Medulla oblongata (tissue), 1 donor: ENCODE measurements around the gene DEK.

ENCODE experiments used
- DNase-seq: peaks from one replicate; pipeline ENCODE4 v3.0.0-alpha.2; 2015; ENCODE audit errors: extremely low spot score

Gene DEK

DNA sequence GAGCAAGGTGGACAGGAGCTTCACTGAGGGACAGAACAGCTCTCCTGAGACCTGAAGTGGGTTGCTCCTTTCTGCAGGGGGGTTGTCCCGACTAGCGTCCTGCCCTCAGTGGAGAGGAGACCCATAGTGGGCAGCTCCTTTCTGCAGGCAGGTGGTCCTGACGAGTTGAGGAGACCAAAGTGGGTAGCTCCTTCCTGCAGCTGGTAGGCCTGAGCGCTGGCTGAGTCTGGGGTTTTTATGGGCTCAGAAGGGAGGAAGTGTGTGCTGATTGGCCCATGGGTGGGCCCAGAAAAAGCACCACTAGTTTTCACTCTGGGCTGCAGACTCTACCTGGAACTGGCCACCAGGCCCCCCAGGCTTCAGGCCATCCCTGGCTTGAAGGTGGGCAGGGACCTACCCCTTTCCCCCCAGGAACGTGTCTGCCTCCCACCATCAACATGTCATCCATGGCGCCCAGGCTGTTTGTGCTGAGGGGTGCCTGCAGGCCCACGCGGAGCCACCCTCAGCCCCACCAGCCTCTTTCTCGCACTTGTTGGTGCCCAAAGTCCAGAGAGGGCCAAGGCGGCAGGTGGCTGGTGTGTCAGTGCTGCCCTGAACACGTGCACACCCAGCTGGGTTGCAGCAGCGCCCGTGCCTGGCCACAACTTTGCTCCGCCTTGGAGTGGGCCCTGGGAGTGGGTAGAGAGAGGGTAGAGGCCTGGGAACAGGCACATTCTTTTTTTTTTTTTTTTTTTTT is 1.6 kb upstream of the DEK start:
- DNase-seq: no peak

- no peak for DNase-seq
Measured at GRCh38 chr6:18264923-18265377, 620 bp upstream of the DEK start.

DNA sequence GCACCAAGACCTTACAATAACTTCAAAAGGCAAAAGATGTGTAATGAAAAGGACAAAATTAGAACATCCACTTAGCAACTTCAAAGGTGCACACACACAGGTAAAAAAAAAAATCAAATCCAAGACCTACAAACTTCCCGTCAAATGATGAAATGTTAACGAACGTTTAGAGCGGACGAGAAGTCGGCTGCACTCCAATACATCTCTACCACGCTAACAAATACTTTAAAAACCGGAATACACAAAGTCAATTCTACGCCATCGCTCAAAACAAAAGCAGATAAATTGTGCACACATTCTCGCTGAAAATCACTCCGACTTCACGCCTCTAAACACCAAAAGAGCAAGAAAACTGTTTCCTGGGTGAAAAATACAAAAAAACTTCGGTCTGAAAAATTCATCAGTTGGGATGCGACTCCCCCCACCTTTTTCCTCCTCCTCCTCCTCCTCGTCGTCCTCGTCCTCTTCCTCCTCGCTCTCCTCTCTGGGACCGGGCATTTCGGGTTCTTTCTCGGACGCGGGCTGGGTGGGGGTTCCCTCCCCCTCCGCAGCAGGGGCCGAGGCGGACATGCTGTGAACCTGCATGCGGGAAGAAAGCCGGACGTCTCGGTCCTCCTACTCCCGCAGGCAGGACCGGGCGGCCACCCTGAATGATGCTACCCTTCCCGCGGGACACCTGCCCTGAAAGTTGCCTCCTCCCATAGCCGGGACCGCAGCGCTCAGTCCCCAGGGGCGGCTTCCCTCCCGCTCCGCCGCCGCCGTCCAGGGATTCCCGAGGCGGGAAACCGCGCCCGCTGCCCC is 712 bp downstream of the DEK start:
- peak; percentile 53 for DNase-seq

DNA sequence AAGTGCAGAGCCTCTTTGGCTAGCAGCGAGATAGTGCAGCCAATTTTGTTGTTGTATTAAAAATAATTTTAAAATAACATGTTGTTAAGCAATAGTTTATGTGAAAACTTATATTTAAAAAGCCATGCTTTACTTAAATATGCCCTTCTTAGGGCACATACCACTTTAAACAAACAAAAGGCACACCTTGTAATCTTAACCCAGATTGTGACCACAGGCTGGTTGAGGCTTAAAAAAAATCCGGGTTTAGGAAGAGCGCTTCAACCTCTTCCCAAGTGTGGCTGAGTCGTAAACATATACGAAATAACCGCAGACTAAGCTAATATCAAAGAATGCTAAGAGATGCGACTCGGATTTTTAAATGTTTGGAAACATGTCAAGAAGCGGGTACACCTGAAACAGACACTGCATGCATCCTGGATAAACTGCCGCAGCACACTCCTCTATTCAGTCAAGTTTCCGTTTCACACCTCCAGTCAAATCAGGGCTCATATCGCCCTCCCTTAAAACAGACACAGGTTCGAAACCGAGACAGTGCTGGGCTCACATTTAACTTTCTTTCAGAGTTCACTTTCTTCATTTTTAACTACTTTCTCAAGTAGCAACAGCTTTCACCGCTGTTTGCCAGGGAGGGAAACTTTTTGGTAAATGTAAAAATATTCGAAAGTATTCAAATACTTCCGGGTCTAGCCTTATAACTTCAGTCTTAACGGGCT is 1.5 kb downstream of the DEK start:
- DNase-seq: peak; percentile 26

- no peak for DNase-seq
Measured at GRCh38 chr6:18261877-18262276, 2.5 kb downstream of the DEK start.

DNA sequence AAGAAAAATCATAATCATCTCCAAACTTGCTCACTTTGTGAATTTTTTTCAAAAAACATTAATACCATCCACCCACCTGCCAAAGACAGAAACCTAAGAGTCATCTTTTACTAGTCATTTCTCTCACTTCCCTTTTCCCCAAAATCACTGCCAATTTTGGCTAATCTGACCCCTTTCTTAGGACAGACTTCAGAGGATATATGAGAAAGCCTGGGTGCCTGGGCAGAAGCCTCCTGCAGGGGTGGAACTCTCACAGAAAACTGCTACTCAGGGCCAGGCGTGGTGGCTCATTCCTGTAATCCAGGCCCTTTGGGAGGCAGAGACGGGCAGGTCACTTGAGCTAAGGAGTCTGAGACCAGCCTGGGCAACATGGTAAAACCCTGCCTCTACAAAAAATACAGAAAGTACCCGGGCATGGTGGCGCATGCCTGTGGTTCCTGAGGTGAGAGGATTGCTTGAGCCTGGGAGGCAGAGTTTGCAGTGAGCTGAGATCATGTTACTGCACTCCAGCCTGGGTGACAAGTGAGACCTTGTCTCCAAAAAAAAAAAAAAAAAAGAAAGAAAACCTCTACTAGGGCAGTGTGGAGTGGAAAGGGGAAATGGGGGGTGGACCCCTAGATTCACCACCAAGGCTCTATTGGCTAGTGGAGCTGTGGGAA is 3.8 kb downstream of the DEK start:
- no peak for DNase-seq

- DNase-seq: no peak
Measured at GRCh38 chr6:18259675-18260447, 4.5 kb downstream of the DEK start.

- DNase-seq: no peak
Measured at GRCh38 chr6:18254793-18255192, 9.5 kb downstream of the DEK start.

DNA sequence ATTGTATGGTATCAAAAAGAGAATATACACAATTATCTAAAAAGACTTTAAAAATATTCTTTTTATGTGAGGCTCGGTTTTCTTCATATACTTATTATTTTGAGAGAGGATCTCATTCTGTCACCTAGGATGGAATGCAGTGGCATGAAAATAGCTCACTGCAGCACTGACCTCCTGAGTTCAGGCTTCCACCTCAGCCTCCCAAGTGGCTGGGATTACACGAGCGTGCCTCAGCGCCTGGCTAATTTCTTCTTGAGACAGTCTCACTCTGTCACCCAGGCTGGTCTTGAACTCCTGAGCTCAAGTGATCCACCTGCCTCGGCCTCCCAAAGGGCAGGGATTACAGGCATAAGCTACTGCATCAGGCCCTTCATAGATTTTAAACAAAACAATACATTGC is 10.7 kb downstream of the DEK start:
- DNase-seq: no peak

GRCh38 chr6:18249271-18249670 is 15.1 kb downstream of the DEK start:
- no peak for DNase-seq

- no peak for DNase-seq
Measured at GRCh38 chr6:18248698-18249097, 15.6 kb downstream of the DEK start.

DNA sequence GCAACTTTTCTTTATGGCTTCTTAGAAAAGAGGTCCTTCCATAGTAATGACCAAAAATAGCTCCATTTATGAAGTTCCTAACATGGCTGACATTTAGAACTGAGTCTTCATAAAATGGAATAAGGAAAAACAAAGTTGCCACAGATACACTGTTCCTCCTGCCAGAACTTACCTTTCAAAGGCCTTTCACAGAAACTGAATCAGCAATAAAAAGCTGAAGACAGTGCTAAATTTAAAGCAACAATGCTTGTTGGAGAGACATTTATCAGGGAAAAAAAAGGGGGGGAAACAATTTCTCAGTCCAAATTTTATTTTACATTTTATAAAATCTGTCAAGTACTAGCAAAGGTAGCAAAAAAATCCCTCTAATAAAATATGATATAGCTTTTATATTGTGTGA is 17.3 kb downstream of the DEK start:
- no peak for DNase-seq

DNA sequence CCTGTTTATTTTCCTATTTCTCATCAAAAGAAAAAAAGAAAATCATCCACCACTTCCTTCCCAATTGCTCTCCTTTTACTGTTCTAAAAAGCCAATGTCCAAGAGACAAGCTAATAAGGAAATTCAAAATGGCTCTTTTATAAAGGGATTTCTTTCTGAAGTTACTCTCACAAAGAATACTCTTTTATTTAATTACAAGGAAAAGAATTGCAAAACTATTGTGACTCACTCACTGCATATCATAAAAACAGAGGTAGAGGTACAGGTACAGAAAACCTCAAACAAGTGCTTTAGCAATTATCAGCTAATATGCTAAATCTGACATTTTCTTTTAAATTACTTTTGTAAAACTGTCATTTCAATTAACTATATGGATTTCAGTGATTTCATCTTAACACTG is 18.1 kb downstream of the DEK start:
- no peak for DNase-seq

DNA sequence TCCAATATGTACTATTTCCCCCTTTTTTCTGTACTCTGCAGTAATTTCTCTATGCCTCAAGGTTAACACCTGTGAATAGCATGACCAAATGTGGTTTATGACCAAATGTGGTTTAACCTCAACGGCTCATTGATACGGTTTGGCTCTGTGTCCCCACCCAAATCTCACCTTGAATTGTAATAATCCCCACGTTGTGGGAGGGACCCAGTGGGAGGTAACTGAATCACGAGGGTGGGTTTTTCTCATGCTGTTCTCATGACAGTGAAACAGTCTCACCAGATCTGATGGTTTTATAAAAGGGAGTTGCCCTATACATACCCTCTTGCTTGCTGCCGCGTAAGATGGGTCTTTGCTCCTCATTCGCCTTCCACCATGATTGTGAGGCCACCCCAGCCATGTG is 18.7 kb downstream of the DEK start:
- DNase-seq: no peak

GRCh38 chr6:18245079-18245478 is 19.3 kb downstream of the DEK start:
- DNase-seq: no peak

DNA sequence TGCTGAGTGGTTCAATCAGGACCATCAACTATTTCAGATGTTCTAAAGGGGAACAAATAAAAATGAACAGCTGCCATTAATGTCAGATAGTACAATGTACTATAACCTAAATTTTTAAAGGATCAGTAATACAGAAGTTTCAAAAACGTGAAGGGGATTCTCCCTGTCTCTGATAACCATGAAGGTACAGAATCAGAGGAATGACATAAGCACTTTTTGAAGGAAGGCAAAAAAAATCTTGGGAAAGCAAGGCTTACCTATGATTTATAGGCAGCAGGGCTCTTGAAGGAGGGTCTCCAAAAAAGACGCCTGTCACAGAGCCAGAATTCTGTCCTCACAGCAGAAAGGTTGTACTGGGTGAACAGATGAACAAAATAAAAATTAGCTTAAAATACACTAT is 20.1 kb downstream of the DEK start:
- no peak for DNase-seq

DNA sequence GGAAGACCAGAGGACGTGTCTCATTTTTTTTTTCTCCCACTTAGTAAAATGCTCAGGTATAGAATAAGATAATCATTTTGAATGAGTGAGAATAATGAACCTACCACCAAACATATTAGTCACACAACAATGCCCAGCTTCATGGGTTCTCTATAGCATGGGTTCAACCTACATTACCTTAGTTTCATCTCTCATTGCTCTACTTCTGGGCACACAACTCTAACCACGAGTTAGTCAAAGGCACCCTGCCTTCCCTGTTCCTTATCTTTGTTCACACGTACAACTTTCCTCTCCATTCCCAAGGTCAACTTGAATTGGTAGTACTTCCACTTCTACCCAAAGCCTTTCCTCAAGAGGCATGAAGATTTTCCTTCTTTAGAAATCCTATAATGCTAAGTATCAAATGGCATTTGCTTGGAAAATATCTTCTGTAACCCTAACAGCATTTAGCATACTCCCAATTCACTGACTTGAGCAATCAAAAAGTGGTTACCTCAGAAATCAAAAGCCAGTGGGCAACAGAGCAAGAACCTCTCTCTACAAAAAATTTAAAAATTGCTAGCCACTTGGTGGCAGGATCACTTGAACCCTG is 20.9 kb downstream of the DEK start:
- no peak for DNase-seq

- no peak for DNase-seq
Measured at GRCh38 chr6:18242062-18242851, 22.1 kb downstream of the DEK start.

DNA sequence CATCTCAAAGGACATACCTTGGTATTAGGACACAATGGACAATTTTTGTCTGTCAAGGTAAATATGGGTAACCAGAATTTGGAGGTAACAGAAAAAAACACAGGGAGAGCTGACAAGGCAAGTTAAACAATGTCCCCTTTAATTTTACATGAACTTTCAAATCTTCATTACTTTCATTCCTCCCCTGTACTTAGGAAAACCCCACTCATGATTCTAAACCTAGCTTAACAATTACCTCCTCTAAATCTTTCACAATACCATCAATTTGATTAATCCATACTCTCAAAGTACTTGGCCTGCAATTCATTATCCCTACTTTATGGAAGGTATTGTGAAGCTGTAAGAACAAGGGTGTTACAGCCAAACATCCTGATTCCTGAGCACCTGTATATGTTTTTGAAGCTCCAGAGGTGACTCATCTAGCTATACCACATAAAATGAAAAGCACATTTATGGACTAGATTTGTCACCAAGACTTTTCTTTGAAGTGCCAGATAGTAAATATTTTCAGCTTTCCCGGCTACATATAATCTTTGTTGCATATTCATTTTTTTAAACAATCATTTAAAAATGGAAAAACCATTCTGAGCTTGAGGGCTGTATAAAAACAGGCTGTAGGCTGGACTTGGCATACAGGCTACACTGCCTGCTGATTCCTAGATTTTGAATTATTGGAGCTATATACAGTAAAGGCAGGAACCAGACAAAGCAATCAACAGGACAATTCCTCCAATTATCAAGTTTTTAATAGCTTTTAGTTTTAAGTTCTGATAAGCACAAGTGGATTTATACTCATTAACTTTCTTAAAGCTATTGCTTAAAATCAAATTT is 22.9 kb downstream of the DEK start:
- no peak for DNase-seq
